Loucy (cell line): ENCODE results near the gene C1QTNF1.

Experiments
- CTCF ChIP-seq: fragments of 200-600 bp; sonication (generic); conservative IDR thresholded peaks from 2 replicates; pipeline ENCODE4 v1.5.1; 2014; ENCODE audit warnings: mild to moderate bottlenecking, antibody characterized with exemption, low read length
- EZH2phosphoT487 ChIP-seq: fragments of 200-600 bp; IDR thresholded peaks from 2 replicates; pipeline ENCODE4 v1.6.1; 2018; ENCODE audit warnings: antibody characterized with exemption, mild to moderate bottlenecking, moderate library complexity, borderline replicate concordance

DNA sequence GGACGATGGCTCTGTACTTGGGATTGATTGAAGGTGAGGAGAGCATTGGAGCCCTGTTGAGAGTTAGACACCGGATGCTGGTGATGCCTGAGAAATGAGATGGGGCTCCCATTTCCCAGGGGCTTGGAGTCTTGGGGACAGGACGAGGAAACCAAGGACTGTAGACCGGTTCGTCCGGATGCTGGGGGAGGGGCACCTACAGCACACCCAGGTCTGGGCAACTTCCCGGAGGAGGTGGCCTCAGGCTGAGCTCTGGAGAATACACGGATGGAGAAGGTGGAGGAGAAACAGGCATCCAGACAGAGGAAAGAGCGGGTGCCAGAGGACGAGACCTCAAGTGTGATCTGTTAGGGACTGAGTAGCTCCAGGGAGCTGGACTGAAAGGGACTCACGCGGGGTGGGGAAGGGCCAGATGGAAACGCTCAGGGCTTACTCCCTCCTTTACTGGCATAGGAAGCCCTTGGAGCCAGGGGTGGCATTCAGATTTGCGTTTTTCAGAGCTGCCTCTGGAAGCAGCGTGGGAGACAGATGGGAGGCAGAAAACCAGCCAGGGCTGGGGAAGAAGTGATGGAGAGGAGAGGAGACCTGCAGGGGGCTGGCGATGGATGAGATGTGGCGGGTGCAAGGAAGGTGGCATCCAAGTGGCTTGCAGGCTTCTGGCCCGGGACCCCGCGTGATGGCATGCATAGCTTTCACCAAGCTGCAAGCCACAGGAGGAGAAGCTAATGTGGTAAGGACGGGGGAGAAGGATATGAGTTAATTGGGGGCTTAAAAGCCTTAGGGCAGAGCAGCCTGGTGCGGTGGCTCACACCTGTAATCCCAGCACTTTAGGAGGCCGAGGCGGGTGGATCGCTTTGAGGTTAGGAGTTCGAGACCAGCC lies 8.3 kb downstream of the C1QTNF1 start:
- TF ChIP-seq CTCF = no peak
- no peak for TF ChIP-seq EZH2phosphoT487
